SU-DHL-6 (cell line): ENCODE data around the gene CLIC1.

Experiments
- H2AFZ ChIP-seq: fragments of 200-600 bp; sonication (generic); 2 replicates; pipeline ENCODE4 v1.6.1; 2014; ENCODE audit warnings: low read depth, mild to moderate bottlenecking, moderate library complexity, mixed read lengths, antibody characterized with exemption, low read length; ENCODE audit not compliant: severe bottlenecking
- H3F3A ChIP-seq: fragments of 200-600 bp; shearing (Covaris generic); 2 replicates; pipeline ENCODE4 v1.6.0; 2016; ENCODE audit warnings: antibody characterized with exemption, mild to moderate bottlenecking; ENCODE audit not compliant: insufficient read depth
- H3K27ac ChIP-seq: fragments of 200-600 bp; sonication (generic); 2 replicates; pipeline ENCODE4 v1.5.1; 2016; ENCODE audit warnings: low read depth, mild to moderate bottlenecking, low read length, moderate library complexity, mixed read lengths
- H3K27me3 ChIP-seq: fragments of 200-600 bp; sonication (generic), shearing (Covaris generic); 2 replicates; pipeline ENCODE4 v1.6.0; 2014; ENCODE audit warnings: mild to moderate bottlenecking, low read length
- H3K36me3 ChIP-seq: fragments of 200-600 bp; sonication (generic); 2 replicates; pipeline ENCODE4 v1.6.1; 2014; ENCODE audit warnings: mild to moderate bottlenecking, low read length, mixed read lengths
- H3K4me2 ChIP-seq: fragments of 300-600, 200-600 bp; shearing (Covaris generic), sonication (generic); 2 replicates; pipeline ENCODE4 v1.6.0; 2014; ENCODE audit warnings: low read length, low read depth, mild to moderate bottlenecking; ENCODE audit not compliant: poor library complexity, severe bottlenecking
- H3K4me3 ChIP-seq: fragments of 200-600 bp; sonication (generic); 2 replicates; pipeline ENCODE4 v1.5.1; 2014; ENCODE audit warnings: antibody characterized with exemption, low read length, mild to moderate bottlenecking, mixed read lengths; ENCODE audit not compliant: insufficient read depth, poor library complexity, severe bottlenecking
- H3K79me2 ChIP-seq: fragments of 200-600 bp; sonication (generic); 2 replicates; pipeline ENCODE4 v1.6.1; 2014; ENCODE audit warnings: mild to moderate bottlenecking, low read length, moderate library complexity; ENCODE audit not compliant: insufficient read depth
- H3K9ac ChIP-seq: fragments of 200-600 bp; sonication (generic); 2 replicates; pipeline ENCODE4 v1.7.0; 2014; ENCODE audit warnings: mild to moderate bottlenecking, low read length
- H3K9me2 ChIP-seq: fragments of 200-600 bp; sonication (generic); replicated peaks from 2 replicates; pipeline ENCODE4 v1.6.1; 2014; ENCODE audit warnings: low read length; ENCODE audit not compliant: insufficient read depth
- H3K9me3 ChIP-seq: fragments of 200-600 bp; sonication (generic); 2 replicates; pipeline ENCODE4 v1.6.1; 2014; ENCODE audit warnings: low read length, mixed read lengths; ENCODE audit not compliant: insufficient read depth
- H4K20me1 ChIP-seq: fragments of 200-600 bp; sonication (generic); 2 replicates; pipeline ENCODE4 v1.6.1; 2014; ENCODE audit warnings: low read depth, mild to moderate bottlenecking, antibody characterized with exemption, low read length, moderate library complexity, mixed read lengths
- EZH2phosphoT487 ChIP-seq: fragments of 200-600 bp; sonication (generic), shearing (Covaris generic); conservative IDR thresholded peaks from 2 replicates; pipeline ENCODE4 v1.6.1; 2018; ENCODE audit warnings: mild to moderate bottlenecking, antibody characterized with exemption, low read length, moderate library complexity, mixed read lengths
- TF ChIP-seq, protein P1 (sequence below): fragments of 200-600 bp; sonication (generic); IDR thresholded peaks from one replicate; pipeline ENCODE4 v1.5.1; 2017; ENCODE audit warnings: antibody characterized with exemption, mild to moderate bottlenecking, low read length, moderate library complexity; ENCODE audit not compliant: insufficient read depth, poor library complexity, severe bottlenecking

CLIC1 gene

GRCh38 chr6:31741815-31742214, 5.5 kb upstream of the CLIC1 start:
- Histone ChIP-seq H3K9ac (no peak overlapping the region; the same call in 1 of the 2 replicates), H2AFZ (no peak overlapping the region), H3K79me2 (peaks cover 13% of the 10 kb centered on the region), H3K27me3 (no peaks in the 10 kb centered on the region), H3F3A (peaks cover 54% of the 10 kb centered on the region), H3K4me3 (no peak overlapping the region), H3K36me3 (peaks cover 17% of the 10 kb centered on the region), H3K9me3 (no peaks in the 10 kb centered on the region), H3K9me2 (no peaks in the 10 kb centered on the region), H4K20me1 (no peaks in the 10 kb centered on the region), H3K4me2 (no peak overlapping the region), H3K27ac (0 out of 2 replicates have a peak overlapping the region, but pooled peaks have one; percentile 11)
- TF ChIP-seq EZH2phosphoT487 = no peak
- TF ChIP-seq, protein P1, sequence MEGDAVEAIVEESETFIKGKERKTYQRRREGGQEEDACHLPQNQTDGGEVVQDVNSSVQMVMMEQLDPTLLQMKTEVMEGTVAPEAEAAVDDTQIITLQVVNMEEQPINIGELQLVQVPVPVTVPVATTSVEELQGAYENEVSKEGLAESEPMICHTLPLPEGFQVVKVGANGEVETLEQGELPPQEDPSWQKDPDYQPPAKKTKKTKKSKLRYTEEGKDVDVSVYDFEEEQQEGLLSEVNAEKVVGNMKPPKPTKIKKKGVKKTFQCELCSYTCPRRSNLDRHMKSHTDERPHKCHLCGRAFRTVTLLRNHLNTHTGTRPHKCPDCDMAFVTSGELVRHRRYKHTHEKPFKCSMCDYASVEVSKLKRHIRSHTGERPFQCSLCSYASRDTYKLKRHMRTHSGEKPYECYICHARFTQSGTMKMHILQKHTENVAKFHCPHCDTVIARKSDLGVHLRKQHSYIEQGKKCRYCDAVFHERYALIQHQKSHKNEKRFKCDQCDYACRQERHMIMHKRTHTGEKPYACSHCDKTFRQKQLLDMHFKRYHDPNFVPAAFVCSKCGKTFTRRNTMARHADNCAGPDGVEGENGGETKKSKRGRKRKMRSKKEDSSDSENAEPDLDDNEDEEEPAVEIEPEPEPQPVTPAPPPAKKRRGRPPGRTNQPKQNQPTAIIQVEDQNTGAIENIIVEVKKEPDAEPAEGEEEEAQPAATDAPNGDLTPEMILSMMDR = no peak

GRCh38 chr6:31740397-31741223, 4.3 kb upstream of the CLIC1 start:
- Histone ChIP-seq H3K4me2 (peak overlapping the region; percentile 82), H3K9me2 (no peaks in the 10 kb centered on the region), H3K9ac (peak overlapping the region; percentile 90), H3K27ac (peak overlapping the region; percentile 86), H3K4me3 (peak overlapping the region; percentile 78), H3K79me2 (peaks cover 25% of the 10 kb centered on the region), H3K27me3 (no peaks in the 10 kb centered on the region), H2AFZ (peak overlapping the region; percentile 8), H4K20me1 (no peaks in the 10 kb centered on the region), H3F3A (peaks cover 54% of the 10 kb centered on the region), H3K36me3 (peaks cover 17% of the 10 kb centered on the region), H3K9me3 (no peaks in the 10 kb centered on the region)
- TF ChIP-seq, protein P1 = no peak
- no peak for TF ChIP-seq EZH2phosphoT487

GRCh38 chr6:31739639-31740396, 3.5 kb upstream of the CLIC1 start, which contains the start of gene MSH5:
MSH5 (plus strand) TSS chr6:31740005; CDS start chr6:31740467, 462 bp downstream.
- Histone ChIP-seq H2AFZ (peak within 1 kb of the TSS; percentile 8), H3K4me3 (peak within 1 kb of the TSS; percentile 78), H4K20me1 (no peaks in the 10 kb centered on the region), H3K4me2 (peak within 1 kb of the TSS; percentile 82), H3K9me2 (no peaks in the 10 kb centered on the region), H3K27me3 (no peaks in the 10 kb centered on the region), H3K9ac (peak within 1 kb of the TSS; percentile 90), H3K9me3 (no peaks in the 10 kb centered on the region), H3K36me3 (peaks cover 17% of the 10 kb centered on the region), H3K79me2 (peaks cover 33% of the 10 kb centered on the region), H3F3A (peaks cover 50% of the 10 kb centered on the region), H3K27ac (peak within 1 kb of the TSS; percentile 95)
- TF ChIP-seq, protein P1 = no peak
